Stimulated activated CD4-positive, alpha-beta T cell treated with anti-CD3 and anti-CD28 coated beads, Interleukin-1b, Interleukin-23, amount 100 ng/mL, for 4 hours (primary cell): ENCODE results near the gene IMMP2L.
"Not testable (repeated sequence)": the region's sequence is repeated elsewhere in the genome, so short reads cannot be mapped to it uniquely, and the experiment has no call there.

ENCODE experiments used
- DNase-seq, 2 donors: peaks; one replicate each; pipeline ENCODE4 v3.0.0-alpha.2; 2020; ENCODE audit warnings: low read depth in 2 of 2

IMMP2L gene

GRCh38 chr7:111460695-111461094, 101.6 kb downstream of the IMMP2L start:
- DNase-seq, result no peak

DNA sequence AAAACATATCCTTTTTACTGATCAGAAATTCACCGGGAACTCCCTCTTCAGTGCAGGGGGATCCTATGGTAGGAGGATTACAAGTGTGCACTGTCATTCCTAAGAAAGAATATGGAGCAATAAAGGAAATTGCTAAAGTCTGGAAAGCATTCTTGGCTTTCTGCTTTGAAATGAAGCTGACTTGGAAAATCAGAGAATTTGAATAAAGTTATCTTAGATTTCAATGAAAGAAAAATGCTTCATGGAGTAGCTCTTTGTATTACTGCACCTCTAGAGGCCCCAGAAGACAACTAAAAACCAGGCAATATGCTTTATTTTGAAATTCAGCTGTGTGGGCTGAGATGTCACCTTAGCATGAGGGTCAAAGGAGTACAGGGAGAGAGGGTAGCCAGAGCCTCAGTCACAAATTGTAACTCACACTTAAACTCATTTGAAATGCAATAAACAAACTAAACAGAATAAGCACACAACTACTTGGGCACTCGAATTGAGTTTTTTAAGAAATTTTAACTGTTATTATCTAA, 102.5 kb downstream of the IMMP2L start:
- DNase-seq, result no peak

DNA sequence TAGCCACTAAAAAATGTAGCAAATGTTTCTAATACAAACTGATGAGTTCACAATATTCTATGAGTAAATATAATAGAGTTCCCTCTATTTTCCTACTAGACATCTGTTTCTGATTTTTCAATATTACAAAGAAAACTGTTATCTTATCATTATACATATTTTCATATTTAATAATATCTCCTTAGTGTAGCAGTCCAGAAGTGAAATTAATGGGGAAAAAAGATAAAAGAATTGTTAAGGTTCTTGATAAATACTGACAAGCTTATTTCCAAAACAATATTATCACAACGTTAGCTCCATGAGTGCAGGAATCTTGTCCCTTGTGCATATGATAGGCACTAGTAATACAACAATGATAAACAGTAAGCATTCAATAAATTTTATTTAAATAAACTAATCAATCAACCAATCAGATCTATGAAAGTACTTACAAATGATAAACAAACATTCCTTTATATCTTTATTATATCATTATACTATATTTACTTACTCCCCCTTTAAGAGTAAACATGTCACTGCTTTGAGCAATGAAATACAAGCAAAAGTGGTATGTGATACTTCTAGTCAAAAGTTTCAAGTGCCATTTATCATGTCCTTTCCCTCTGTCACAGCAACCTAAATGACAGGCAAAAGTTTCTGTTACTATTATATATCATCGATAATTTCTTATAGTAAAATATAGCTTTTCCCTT, 103.1 kb downstream of the IMMP2L start:
- no peak for DNase-seq

- not testable (repeated sequence) for DNase-seq
Measured at GRCh38 chr7:111450705-111451104, 111.6 kb downstream of the IMMP2L start.

- DNase-seq, result not testable (repeated sequence)
Measured at GRCh38 chr7:111447502-111447901, 114.8 kb downstream of the IMMP2L start.

GRCh38 chr7:111439977-111440376, 122.3 kb downstream of the IMMP2L start:
- DNase-seq, result no peak

GRCh38 chr7:111438369-111439289, 123.7 kb downstream of the IMMP2L start:
- no peak for DNase-seq

- DNase-seq, result no peak
Measured at GRCh38 chr7:111437736-111438135, 124.6 kb downstream of the IMMP2L start.

GRCh38 chr7:111436608-111437007, 125.7 kb downstream of the IMMP2L start:
- no peak for DNase-seq

DNA sequence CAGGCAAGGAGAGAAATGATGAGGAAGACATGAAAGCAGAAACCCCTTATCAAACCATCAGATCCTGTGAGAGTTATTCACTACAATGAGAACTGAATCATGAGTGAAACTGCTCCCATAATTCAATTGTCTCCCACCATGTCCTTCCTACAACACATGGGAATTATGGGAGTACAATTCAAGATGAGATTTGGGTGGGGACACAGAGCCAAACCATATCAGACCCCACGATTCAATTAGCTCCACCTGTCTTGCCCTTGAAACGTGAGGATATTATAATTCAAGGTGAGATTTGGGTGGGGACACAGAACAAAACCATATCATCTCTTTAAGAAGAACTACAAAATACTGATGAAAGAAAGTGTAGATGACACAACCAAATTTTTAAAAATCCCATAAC, 128.9 kb downstream of the IMMP2L start:
- DNase-seq, result no peak

DNA sequence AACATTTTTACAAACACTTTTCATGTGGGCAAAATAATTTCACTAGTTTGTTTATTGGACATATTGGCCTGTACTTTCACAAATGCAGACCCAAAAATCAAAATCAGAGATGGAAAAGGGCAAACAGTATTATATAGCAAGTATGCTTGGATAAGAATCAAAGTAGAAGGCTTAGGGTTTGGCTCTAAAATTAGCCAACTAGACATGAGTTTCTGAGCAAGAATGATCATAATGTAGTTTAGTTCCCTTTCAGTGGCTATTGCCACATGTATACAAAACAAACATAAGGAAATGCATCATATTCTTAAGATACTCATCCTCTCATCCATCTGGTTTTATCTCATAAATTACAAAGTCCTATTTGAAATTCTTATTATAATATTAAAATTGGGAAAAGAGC, 132.5 kb downstream of the IMMP2L start:
- DNase-seq, result no peak

- no peak for DNase-seq
Measured at GRCh38 chr7:111424768-111425167, 137.5 kb downstream of the IMMP2L start.

DNA sequence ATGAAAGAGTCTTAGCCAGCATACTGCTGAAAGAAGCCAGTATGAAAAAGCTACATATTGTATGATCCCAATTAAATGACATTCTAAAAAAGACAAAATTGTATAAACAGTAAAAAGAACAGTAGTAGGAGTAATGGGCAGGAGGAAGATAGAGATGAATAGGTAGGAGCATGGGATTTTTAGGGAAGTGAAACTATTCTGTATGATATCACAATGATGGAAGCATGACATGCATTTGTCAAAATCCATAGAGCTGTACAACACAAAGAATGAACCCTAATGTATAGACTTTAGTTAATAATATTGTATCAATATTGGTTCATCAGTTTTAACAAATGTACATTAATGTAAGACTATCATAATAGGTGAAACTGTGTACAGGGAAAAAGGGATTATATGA, 147.9 kb downstream of the IMMP2L start:
- DNase-seq, result no peak

DNA sequence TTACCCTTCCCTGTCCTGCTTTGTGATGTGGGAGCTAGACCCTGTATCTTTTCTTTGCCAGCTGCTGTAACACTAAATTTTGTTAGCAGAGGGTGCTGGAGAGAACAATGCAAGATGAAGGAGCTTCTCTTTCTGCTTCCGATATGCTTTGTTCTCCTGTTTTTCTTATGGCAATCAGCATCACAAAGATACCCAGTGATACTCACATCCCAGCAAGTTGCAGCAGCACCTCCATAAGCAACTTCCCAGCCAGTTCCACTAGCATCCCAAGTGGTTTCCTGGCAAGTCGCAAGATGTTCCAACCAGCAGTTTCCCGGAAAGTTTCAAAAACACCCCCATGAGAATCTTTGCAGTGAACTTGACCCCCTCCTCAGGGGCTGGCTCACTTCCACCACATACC, 148.6 kb downstream of the IMMP2L start:
- DNase-seq, result no peak

GRCh38 chr7:111410899-111411298, 151.4 kb downstream of the IMMP2L start:
- no peak for DNase-seq

- DNase-seq, result no peak
Measured at GRCh38 chr7:111409714-111410422, 152.4 kb downstream of the IMMP2L start.

GRCh38 chr7:111408724-111409123, 153.6 kb downstream of the IMMP2L start:
- no peak for DNase-seq

DNA sequence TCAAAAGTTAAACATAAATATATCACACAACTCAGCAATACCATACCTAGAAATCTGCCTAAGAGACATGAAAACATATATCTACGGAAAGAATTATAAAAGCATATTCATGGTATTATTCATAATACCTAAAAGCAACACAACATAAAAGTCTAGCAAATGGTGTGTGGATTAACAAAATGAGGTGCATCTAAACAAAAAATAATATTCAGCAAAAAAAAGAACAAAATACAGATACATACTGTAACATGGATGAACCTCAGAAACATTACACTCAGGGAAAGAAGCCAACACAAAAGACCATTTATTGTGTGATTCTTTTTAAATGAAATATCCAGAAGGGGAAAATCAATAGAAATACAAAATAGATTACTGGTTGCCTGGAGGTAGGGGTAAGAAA, 155.0 kb downstream of the IMMP2L start:
- DNase-seq, result no peak

DNA sequence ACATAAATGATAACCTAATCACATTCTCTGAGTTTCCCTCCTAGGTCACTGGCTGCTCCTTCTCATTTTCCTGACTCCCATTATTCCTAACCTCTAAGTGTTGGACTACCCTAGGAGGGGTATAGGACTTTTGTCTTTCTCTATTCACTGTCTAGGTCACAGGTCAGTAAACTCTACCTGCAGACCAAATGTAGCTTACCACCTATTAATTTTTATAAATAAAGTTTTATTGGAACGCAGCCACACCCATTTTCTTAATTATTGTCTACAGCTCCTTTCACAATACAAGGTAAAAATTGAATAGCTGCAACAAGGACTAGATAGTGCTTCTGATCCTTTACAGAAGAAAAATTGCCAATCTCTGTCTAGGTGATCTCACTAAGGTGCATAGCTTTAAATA, 156.7 kb downstream of the IMMP2L start:
- no peak for DNase-seq

DNA sequence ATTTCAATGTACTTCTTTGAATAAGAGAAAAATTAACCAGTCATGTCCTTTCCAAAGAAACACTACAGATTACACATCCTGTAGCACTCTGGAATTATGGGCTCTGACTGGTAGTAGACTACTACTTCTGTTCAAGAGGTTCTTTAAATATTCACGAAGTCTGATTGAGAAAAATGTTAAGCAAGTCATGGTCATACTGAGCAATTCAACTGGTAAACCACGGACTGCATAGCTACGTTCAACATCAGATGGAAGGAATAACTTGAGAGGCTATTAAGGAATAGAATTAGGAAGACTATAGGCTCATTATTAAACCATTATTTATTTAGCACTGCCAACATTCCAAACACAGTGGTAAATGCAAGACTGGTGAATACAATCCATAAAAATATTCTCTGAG, 160.8 kb downstream of the IMMP2L start:
- no peak for DNase-seq

- DNase-seq, result no peak
Measured at GRCh38 chr7:111400088-111400487, 162.2 kb downstream of the IMMP2L start.

DNA sequence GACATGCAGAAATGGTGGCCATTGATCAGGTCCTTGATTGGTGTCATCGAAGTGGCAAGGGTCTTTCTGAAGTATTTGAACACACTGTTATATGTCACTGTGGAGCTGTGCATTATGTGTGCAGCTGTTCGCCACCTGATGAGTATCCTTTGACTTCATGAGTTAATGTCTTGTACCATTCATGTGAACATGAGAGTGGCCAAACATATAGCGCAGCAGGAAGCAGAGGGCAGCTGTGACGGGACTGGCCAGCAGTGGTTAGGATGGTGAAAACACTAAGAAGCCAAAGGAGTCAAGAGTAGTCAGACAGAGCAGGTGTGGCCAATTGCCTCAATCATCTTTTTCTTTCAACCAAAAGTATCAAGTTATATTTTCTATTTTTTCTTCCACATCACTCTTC, 167.4 kb downstream of the IMMP2L start:
- no peak for DNase-seq
